ENCODE results near the gene C20orf141. TPM values are rescaled to one million over a fixed set of nuclear protein-coding genes. Genes with fewer than 3 reads are reported as not detected.

C20orf141 gene
- total RNA-seq, 1 donor from 2014 or later = not detected

- no peaks in the 10 kb centered on the region for H3K27me3 ChIP-seq
Measured at GRCh38 chr20:2797136-2797983, 17.4 kb upstream of the C20orf141 start.

DNA sequence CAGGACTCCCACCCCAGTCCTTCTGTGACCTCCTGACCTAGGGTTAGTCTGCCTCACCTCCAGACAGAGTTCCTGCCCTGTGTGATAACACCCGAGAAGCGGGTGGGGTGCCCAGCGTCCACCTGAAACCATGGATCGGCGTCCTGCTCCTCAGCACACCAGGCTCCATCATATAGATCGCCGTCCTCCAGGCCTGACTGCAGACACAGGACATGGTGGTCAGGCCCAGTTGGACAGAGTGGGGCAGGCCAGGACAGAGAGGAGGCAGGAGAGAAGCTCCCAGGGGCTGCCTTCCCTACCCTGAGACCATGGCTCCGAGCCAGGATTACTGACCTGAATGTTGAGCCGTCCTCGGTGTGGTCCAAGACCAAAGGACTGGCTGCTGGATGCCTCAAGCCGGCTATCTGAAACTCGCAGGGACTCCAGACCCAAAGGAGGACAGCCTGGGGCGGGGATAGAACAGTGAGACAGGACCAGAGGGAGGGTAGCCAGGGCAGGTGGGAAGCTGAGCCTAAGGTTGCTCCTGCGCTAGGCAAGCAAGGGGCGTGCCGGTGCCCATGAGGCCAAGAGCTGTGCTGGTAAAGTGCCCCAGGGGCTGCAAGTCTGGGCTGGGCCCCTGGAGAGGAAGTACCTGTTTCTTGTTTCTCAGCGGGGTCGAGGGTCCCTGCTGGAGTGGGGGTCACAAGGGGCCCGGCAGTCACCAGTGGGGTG lies 16.5 kb upstream of the C20orf141 start:
- no peak for DNase-seq (ENCODE audit: extremely low spot score in 2 of 2)
- Histone ChIP-seq H3K4me1 (peaks cover 30% of the 10 kb centered on the region), H3K36me3 (no peaks in the 10 kb centered on the region), H3K9me3 (no peaks in the 10 kb centered on the region), H3K27me3 (no peaks in the 10 kb centered on the region), H3K4me3 (no peak overlapping the region), H3K27ac (no peak overlapping the region)
- TF ChIP-seq, protein P1, sequence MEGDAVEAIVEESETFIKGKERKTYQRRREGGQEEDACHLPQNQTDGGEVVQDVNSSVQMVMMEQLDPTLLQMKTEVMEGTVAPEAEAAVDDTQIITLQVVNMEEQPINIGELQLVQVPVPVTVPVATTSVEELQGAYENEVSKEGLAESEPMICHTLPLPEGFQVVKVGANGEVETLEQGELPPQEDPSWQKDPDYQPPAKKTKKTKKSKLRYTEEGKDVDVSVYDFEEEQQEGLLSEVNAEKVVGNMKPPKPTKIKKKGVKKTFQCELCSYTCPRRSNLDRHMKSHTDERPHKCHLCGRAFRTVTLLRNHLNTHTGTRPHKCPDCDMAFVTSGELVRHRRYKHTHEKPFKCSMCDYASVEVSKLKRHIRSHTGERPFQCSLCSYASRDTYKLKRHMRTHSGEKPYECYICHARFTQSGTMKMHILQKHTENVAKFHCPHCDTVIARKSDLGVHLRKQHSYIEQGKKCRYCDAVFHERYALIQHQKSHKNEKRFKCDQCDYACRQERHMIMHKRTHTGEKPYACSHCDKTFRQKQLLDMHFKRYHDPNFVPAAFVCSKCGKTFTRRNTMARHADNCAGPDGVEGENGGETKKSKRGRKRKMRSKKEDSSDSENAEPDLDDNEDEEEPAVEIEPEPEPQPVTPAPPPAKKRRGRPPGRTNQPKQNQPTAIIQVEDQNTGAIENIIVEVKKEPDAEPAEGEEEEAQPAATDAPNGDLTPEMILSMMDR (IDR thresholded peaks at IDR 0.05) = no peak
- TF ChIP-seq POLR2AphosphoS5 (IDR thresholded peaks at IDR 0.05; ENCODE audit: insufficient read depth in 1 of 2, low read depth in 1 of 2) = no peak
- intact Hi-C loops (cut with DNase I) = no loop called here

More at GRCh38 chr20:2797136-2797983, 17.4 kb upstream of the C20orf141 start:
- no peak for DNase-seq (ENCODE audit: extremely low spot score in 2 of 2)
- no peaks in the 10 kb centered on the region for H3K9me3 ChIP-seq
- TF ChIP-seq, protein P1 (IDR thresholded peaks at IDR 0.05) = no peak
- TF ChIP-seq POLR2AphosphoS5 (IDR thresholded peaks at IDR 0.05; ENCODE audit: insufficient read depth in 1 of 2, low read depth in 1 of 2) (no peak), POLR2A (IDR thresholded peaks at IDR 0.05) (no peak)
- H3K4me3 ChIP-seq = no peak overlapping the region
- H3K4me1 ChIP-seq = peaks cover 30% of the 10 kb centered on the region
- no peak overlapping the region for H3K27ac ChIP-seq
- intact Hi-C loops (cut with DNase I) = no loop called here
- no peaks in the 10 kb centered on the region for H3K36me3 ChIP-seq

- H3K36me3 ChIP-seq = no peaks in the 10 kb centered on the region
- TF ChIP-seq, protein P1 (IDR thresholded peaks at IDR 0.05) = no peak
- TF ChIP-seq POLR2AphosphoS5 (IDR thresholded peaks at IDR 0.05; ENCODE audit: insufficient read depth in 1 of 2, low read depth in 1 of 2) (no peak), POLR2A (IDR thresholded peaks at IDR 0.05) (no peak)
- peaks cover 30% of the 10 kb centered on the region for H3K4me1 ChIP-seq
- intact Hi-C loops (cut with DNase I) = no loop called here
- no peaks in the 10 kb centered on the region for H3K9me3 ChIP-seq
- DNase-seq (ENCODE audit: extremely low spot score in 2 of 2) = no peak
- H3K4me3 ChIP-seq = no peak overlapping the region
- H3K27me3 ChIP-seq = no peaks in the 10 kb centered on the region
- peak overlapping the region; percentile 35 for H3K27ac ChIP-seq
Measured at GRCh38 chr20:2798814-2799213, 16.0 kb upstream of the C20orf141 start.

GRCh38 chr20:2799271-2799670 lies 15.5 kb upstream of the C20orf141 start:
- peaks cover 30% of the 10 kb centered on the region for H3K4me1 ChIP-seq
- no peaks in the 10 kb centered on the region for H3K36me3 ChIP-seq
- DNase-seq (ENCODE audit: extremely low spot score in 2 of 2) = no peak
- H3K27me3 ChIP-seq = no peaks in the 10 kb centered on the region
- H3K9me3 ChIP-seq = no peaks in the 10 kb centered on the region
- H3K4me3 ChIP-seq = peak overlapping the region; percentile 48 to 50
- H3K27ac ChIP-seq = peak overlapping the region; percentile 35
- TF ChIP-seq POLR2AphosphoS5 (IDR thresholded peaks at IDR 0.05; ENCODE audit: insufficient read depth in 1 of 2, low read depth in 1 of 2) (no peak), POLR2A (IDR thresholded peaks at IDR 0.05) (no peak)
- TF ChIP-seq, protein P1 (IDR thresholded peaks at IDR 0.05) = no peak
- intact Hi-C loops (cut with DNase I) = no loop called here
